GM15510 (cell line): Measurements from ENCODE around the gene COL20A1.

Source experiments
- POLR2A ChIP-seq: IDR thresholded peaks from 3 replicates; pipeline ENCODE4 v1.6.1; 2011; ENCODE audit warnings: borderline replicate concordance; ENCODE audit not compliant: insufficient read length; ENCODE audit errors: extremely low read depth

COL20A1 gene

DNA sequence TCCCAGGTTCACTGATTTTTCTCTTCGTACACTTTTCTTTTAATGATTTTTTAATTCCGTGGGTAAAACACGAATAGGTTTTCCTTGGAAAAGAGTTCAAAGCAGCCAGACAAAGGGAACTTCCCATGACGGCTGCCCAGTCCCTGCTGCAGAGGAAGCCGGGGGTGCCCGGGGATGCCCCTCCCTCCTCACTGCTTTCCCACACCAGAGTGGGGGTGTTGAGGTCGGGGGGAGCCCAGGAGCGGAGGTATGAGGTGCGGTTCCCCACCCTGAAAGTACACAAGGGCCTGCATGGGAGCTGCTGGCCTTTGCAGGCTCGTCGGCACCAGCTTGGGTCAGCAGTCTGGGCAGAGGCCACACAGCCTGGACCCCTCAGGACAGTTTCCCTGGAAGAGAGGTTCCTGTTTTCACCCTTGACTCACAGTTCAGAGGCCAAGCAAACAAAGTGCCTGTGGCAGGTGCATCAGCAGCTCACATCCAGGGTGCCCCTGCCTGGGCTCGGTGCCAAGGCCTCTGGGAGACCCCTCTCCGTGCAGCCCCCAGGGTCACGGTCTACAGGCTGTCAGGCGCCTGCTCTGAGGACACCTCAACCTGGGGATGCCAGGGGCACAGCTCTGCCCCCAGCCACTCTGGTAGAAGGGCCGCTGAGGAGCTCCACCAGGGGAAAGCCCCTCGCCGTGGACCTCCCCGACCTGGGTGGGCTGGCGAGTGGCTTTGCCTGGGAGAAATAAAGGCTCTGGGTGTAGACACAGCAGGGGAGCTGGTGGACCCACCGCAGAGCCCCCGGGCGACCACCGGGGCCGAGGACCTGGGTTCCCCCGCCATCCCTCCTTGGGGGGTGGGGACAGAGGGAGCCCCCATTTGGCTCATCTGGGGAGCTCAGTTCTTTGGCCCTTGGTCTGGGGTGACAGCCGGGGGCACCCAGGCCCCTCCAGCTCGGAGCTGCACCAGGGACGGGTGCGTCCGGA is 83.6 kb downstream of the COL20A1 start:
- TF ChIP-seq POLR2A, result no peak

DNA sequence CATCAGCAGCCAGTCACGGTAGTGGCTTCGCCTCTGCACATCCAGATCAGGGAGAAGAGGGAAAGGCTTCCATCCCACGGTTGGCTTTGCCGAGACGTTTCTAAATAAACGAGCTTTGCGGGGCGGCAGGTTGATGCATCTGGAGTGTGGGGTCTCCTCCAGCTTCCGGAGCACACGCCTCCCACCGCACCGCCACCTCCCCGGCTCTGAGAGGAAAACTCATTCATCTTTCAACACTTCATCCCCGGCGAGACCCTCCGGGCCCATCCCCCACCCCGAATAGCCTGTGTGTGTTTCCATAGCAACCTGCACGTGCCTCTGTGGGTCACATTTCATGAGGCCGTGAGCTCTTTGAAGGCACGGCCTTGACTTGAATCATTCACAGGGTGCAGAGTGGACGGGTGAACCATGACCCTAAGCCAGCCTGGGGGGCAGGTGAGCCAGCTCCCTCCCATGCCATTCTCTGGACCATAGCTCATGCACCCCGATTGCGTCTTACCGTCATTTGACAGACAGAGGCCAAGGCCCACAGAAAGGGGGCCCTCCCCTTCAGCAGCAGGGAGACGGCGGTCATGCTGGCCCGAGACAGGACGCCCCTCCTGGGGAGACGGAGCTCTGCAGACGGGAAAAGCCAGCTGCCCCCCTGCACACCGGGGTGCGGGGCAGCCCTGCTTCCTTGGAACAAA is 84.4 kb downstream of the COL20A1 start:
- no peak for TF ChIP-seq POLR2A

DNA sequence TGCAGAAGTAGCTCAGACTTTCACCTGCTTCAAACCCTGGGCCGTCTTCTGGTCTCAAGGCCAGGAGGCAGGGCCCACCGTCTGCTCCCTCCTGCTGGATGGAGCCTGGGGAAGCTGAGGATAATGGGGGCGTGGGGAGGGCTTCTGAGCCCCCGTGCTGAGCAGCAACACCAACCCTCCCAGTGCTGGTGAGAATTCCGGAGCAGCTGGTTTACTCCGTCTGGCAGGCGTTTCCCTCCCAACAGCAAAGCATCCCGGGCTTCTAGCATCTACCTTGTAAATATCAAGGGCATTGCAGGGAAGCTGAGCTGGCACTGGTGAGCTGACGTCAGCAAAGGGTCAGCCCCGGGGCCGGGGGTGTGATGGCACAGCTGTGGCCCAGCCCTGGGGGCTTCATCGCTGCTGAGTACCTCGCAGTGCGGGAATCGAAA is 85.0 kb downstream of the COL20A1 start:
- no peak for TF ChIP-seq POLR2A

DNA sequence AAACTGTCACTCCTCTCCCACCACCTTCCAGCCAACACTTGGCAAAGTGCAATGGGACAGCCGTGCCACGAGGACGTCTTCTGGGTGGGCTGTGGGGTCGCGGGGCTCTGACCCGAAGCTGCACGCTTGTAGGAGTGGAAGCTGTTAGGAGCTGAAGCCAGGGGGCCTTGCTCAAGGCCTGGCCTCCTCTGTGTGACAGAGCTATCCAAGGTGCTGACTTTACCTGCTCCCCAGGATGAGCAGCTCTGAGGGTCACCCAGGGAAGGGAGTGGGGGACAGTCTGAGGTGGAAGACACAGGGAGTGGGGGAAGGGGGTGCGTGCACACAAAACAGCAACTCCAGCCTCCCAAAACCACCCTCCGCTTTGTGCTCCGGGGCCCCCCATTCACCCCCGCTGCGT is 85.6 kb downstream of the COL20A1 start:
- no peak for TF ChIP-seq POLR2A

DNA sequence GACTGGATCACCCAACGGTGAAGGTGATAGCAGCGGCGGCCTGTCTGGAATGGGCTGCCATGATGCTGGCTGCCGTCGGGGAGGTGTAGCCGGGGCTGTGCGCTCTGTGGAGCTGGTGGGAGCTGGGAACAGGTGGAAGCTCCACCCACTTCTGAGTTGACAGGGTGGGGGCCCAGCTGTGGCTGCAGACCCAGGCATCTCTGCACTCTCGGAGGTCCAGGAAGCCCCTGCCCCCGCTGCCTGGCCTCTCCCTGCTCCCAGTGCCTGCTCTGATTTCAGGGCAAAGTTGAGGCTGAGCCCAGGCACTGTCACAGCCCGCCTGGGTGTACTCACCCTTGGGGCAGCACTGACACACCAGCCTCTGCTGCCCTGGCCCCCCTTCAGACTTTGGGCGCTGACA is 86.3 kb downstream of the COL20A1 start:
- TF ChIP-seq POLR2A, result no peak

DNA sequence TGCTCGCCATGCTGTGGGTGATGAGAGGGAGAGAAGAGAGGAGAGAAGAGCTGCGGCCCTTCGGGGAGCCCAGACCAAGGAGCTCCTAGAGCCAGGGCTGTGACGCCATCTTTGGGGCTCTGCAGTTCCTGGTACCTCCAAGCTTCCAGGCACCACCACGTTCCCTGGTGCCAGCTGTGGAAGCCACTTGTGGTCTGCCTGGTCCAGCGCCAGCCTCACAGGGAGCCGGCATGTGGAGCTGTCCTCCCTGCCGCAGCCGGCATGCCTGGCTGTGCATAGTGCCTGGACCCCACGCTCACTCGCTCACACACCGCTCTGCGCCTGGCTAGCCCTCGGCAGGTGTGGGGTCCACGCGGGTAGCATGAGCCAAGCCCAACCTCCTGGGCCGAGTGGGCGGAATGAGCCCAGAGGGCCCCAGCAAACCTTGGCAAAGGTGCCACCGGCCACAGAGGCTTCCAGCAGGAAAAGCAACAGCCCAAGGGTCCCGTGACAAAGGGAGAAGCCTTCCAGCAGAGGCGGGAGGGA is 87.4 kb downstream of the COL20A1 start:
- no peak for TF ChIP-seq POLR2A

DNA sequence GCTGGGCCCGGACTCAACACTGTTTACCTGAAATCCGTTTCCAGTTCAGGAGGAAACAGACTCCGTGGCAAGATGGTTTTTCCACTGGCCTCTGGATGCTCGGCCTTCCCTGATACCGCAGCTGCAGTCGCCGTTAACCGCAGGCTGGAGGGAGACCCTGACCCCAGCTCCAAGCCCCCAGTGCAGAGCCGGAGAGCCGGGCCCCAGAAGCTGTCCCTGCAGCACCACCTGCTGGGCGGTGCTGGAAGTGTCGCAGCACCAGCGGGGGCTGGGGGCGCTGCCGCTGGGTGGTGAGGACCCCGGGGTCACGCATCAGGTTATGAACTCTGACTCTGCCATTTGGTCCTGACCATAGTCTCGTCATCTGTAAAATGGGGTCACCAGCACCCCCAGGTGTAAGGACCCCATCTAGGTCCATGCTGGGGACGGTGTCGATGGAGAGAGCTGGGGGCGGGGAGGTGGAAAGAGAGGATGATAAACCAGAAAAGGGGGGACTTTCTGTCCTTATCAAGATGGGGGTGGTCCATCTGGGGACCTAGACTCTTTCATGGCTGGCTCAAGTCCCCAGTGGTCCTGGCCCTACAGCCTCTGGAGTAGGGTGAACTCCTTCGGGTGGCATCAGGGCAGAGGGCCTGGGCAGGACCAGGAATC is 88.9 kb downstream of the COL20A1 start:
- TF ChIP-seq POLR2A, result no peak

DNA sequence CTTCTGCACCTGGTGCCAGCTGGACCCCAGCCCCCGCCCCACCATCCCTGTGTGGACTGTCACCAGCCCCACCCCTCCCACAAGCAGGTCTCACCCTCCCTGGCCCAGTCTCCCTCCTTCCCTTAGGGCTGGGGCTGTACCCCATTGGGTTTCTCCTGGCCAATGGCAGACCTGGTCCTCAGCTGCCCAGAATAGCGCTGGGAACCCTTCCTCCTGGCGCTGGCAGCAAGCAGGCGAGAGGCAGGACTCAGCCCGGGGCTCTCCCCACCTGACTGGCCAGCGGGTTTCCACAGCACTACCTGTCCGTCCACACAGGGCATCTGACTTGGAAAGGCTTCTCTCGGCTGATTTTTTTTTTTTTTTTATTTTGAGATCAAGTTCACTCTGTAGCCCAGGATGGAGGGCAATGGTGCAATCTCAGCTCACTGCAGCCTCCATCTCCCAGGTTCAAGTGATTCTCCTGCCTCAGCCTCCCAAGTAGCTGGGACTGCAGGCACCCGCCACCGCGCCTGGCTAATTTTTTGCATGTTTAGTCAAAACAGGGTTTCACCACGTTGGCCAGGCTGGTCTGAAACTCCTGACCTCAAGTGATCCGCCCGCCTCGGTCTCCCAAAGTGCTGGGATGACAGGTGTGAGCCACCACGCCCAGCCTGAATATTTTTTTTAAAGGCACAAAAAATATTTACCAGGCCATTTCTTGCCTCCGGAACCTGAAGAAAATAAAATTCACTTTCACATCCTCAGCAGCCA is 89.7 kb downstream of the COL20A1 start:
- no peak for TF ChIP-seq POLR2A

DNA sequence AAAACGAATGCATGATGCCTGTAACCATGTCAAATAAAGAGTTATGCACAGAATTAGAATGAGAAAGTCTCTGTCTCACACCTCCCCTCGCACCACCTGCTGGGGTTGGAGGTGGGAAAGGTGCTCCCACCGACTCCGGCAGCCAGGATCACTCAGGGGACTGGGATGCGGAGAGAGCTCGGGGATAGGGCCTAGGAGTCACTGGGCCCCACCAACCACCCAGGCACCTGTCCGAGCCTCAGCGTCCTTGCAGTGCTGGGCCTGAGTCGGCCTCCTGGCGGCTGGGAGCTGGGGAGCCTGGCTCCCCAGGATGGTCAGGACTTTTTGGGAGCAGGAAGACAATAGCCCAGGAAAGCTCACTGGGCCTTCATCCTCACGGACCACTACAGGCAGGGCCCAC is 90.6 kb downstream of the COL20A1 start:
- TF ChIP-seq POLR2A, result no peak

DNA sequence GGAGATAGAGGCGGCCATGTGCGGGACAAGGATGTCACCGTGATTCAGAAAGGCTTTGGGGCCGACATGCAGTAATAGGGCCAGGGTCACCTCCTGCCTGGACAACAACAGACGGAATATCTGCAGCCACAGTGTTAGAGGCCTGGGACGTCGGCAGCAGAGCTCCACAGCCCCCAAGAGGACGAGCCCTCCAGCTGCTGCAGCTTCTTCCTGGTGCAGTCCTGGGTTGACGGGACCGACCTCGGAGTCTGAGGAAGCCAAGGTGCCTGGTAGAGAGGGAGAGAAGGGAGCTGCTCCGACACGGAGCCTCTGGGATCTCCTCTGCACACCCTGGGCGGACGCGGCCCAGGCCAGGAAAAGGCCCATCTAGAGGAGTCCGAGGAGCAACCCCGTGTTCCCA is 91.3 kb downstream of the COL20A1 start:
- TF ChIP-seq POLR2A, result no peak
